Activated naive CD4-positive, alpha-beta T cell treated with anti-CD3 and anti-CD28 coated beads, Interleukin-2, amount 50 U/mL, for 24 hours (primary cell): ENCODE results near the gene HEATR9.
A peak's percentile ranks its signal among the peaks of the same experiment; 100 is the strongest.

Experiments
- H3K27ac Mint-ChIP-seq: one replicate; pipeline ENCODE4 v1.8.0; 2021; ENCODE audit warnings: mild to moderate bottlenecking, mixed read lengths
- H3K27me3 Mint-ChIP-seq: one replicate; pipeline ENCODE4 v1.8.0; 2021; ENCODE audit warnings: mixed read lengths
- H3K36me3 Mint-ChIP-seq: one replicate; pipeline ENCODE4 v1.8.0; 2021; ENCODE audit warnings: mixed read lengths
- H3K4me1 Mint-ChIP-seq: one replicate; pipeline ENCODE4 v1.8.0; 2021; ENCODE audit warnings: mixed read lengths
- H3K4me3 Mint-ChIP-seq: one replicate; pipeline ENCODE4 v1.8.0; 2021; ENCODE audit warnings: mild to moderate bottlenecking, mixed read lengths
- H3K9me3 Mint-ChIP-seq: one replicate; pipeline ENCODE4 v1.8.0; 2021; ENCODE audit warnings: mixed read lengths

The HEATR9 gene

GRCh38 chr17:35878361-35878760 is 9.7 kb upstream of the HEATR9 start:
- Mint-ChIP-seq H3K36me3 (no peaks in the 10 kb centered on the region), H3K27ac (no peak overlapping the region)

GRCh38 chr17:35877345-35878029 is 8.8 kb upstream of the HEATR9 start:
- no peaks in the 10 kb centered on the region for H3K36me3 Mint-ChIP-seq
- H3K27ac Mint-ChIP-seq: no peak overlapping the region
- peak overlapping the region; percentile 13 for H3K4me3 Mint-ChIP-seq
- H3K27me3 Mint-ChIP-seq: no peaks in the 10 kb centered on the region
- H3K9me3 Mint-ChIP-seq: no peaks in the 10 kb centered on the region
- H3K4me1 Mint-ChIP-seq: peaks cover 16% of the 10 kb centered on the region

More at GRCh38 chr17:35878361-35878760, 9.7 kb upstream of the HEATR9 start:
- Mint-ChIP-seq H3K9me3 (no peaks in the 10 kb centered on the region), H3K4me3 (peak overlapping the region; percentile 34), H3K4me1 (peaks cover 16% of the 10 kb centered on the region), H3K27me3 (no peaks in the 10 kb centered on the region)

GRCh38 chr17:35876534-35876933 is 7.8 kb upstream of the HEATR9 start:
- no peak overlapping the region for H3K27ac Mint-ChIP-seq

GRCh38 chr17:35875800-35876139 is 7.1 kb upstream of the HEATR9 start:
- Mint-ChIP-seq H3K9me3 (no peaks in the 10 kb centered on the region), H3K27ac (no peak overlapping the region), H3K27me3 (no peaks in the 10 kb centered on the region), H3K4me3 (no peak overlapping the region), H3K36me3 (peaks cover 1% of the 10 kb centered on the region), H3K4me1 (peaks cover 30% of the 10 kb centered on the region)

More at GRCh38 chr17:35876534-35876933, 7.8 kb upstream of the HEATR9 start:
- no peak overlapping the region for H3K4me3 Mint-ChIP-seq
- H3K4me1 Mint-ChIP-seq: peaks cover 22% of the 10 kb centered on the region
- H3K9me3 Mint-ChIP-seq: no peaks in the 10 kb centered on the region
- H3K27me3 Mint-ChIP-seq: no peaks in the 10 kb centered on the region
- no peaks in the 10 kb centered on the region for H3K36me3 Mint-ChIP-seq

- Mint-ChIP-seq H3K27me3 (no peaks in the 10 kb centered on the region), H3K4me3 (no peak overlapping the region), H3K9me3 (no peaks in the 10 kb centered on the region), H3K27ac (no peak overlapping the region), H3K4me1 (peaks cover 31% of the 10 kb centered on the region), H3K36me3 (peaks cover 1% of the 10 kb centered on the region)
Observed at GRCh38 chr17:35875072-35875799, 6.5 kb upstream of the HEATR9 start.

GRCh38 chr17:35872196-35872980 is 3.7 kb upstream of the HEATR9 start:
- Mint-ChIP-seq H3K36me3 (peaks cover 1% of the 10 kb centered on the region), H3K27me3 (no peaks in the 10 kb centered on the region), H3K9me3 (no peaks in the 10 kb centered on the region), H3K4me3 (no peak overlapping the region), H3K4me1 (peaks cover 25% of the 10 kb centered on the region), H3K27ac (no peak overlapping the region)

GRCh38 chr17:35870906-35871819 is 2.5 kb upstream of the HEATR9 start:
- Mint-ChIP-seq H3K9me3 (no peaks in the 10 kb centered on the region), H3K36me3 (peaks cover 1% of the 10 kb centered on the region), H3K27me3 (no peaks in the 10 kb centered on the region), H3K27ac (no peak overlapping the region), H3K4me1 (peaks cover 21% of the 10 kb centered on the region), H3K4me3 (no peak overlapping the region)

GRCh38 chr17:35867574-35867973 is 1.1 kb downstream of the HEATR9 start:
- Mint-ChIP-seq H3K27me3 (no peaks in the 10 kb centered on the region), H3K4me3 (no peak overlapping the region), H3K36me3 (peaks cover 4% of the 10 kb centered on the region), H3K27ac (no peak overlapping the region), H3K9me3 (no peaks in the 10 kb centered on the region), H3K4me1 (peaks cover 15% of the 10 kb centered on the region)

GRCh38 chr17:35866341-35866950 is 2.2 kb downstream of the HEATR9 start:
- no peak overlapping the region for H3K27ac Mint-ChIP-seq

GRCh38 chr17:35865412-35866340 is 3.0 kb downstream of the HEATR9 start:
- Mint-ChIP-seq H3K27me3 (no peaks in the 10 kb centered on the region), H3K4me3 (no peak overlapping the region), H3K27ac (no peak overlapping the region), H3K36me3 (peaks cover 7% of the 10 kb centered on the region), H3K4me1 (peaks cover under 1% of the 10 kb centered on the region), H3K9me3 (no peaks in the 10 kb centered on the region)

More at GRCh38 chr17:35866341-35866950, 2.2 kb downstream of the HEATR9 start:
- Mint-ChIP-seq H3K36me3 (peaks cover 6% of the 10 kb centered on the region), H3K4me1 (peaks cover 8% of the 10 kb centered on the region), H3K4me3 (no peak overlapping the region), H3K9me3 (no peaks in the 10 kb centered on the region), H3K27me3 (no peaks in the 10 kb centered on the region)

- H3K36me3 Mint-ChIP-seq: peaks cover 7% of the 10 kb centered on the region
- no peaks in the 10 kb centered on the region for H3K27me3 Mint-ChIP-seq
- H3K4me1 Mint-ChIP-seq: no peaks in the 10 kb centered on the region
- no peaks in the 10 kb centered on the region for H3K9me3 Mint-ChIP-seq
- no peak overlapping the region for H3K27ac Mint-ChIP-seq
- no peak overlapping the region for H3K4me3 Mint-ChIP-seq
Observed at GRCh38 chr17:35864853-35865252, 3.8 kb downstream of the HEATR9 start.

GRCh38 chr17:35856603-35857002 is 12.1 kb downstream of the HEATR9 start:
- H3K4me3 Mint-ChIP-seq: no peak overlapping the region
- H3K27me3 Mint-ChIP-seq: no peaks in the 10 kb centered on the region
- no peaks in the 10 kb centered on the region for H3K4me1 Mint-ChIP-seq
- no peak overlapping the region for H3K27ac Mint-ChIP-seq
- no peaks in the 10 kb centered on the region for H3K9me3 Mint-ChIP-seq
- H3K36me3 Mint-ChIP-seq: peaks cover 11% of the 10 kb centered on the region

GRCh38 chr17:35855965-35856364 is 12.7 kb downstream of the HEATR9 start:
- H3K9me3 Mint-ChIP-seq: no peaks in the 10 kb centered on the region
- H3K4me3 Mint-ChIP-seq: no peak overlapping the region
- H3K4me1 Mint-ChIP-seq: no peaks in the 10 kb centered on the region
- no peaks in the 10 kb centered on the region for H3K27me3 Mint-ChIP-seq
- peak overlapping the region; percentile 26 for H3K27ac Mint-ChIP-seq
- peaks cover 12% of the 10 kb centered on the region for H3K36me3 Mint-ChIP-seq
